Uterus (tissue), 4 donors: ENCODE results near the gene SMOC2. TPM values are rescaled to one million over a fixed set of nuclear protein-coding genes. Genes with fewer than 3 reads are reported as not detected.

ENCODE experiments used
- DNase-seq, 2 donors: peaks; one replicate each; pipeline ENCODE4 v3.0.0-alpha.2; 2019 to 2020
- H3K27ac ChIP-seq, 2 donors: fragments of 200-600 bp; sonication (generic); 1 replicate in 1 of 2; 2 replicates in 1 of 2; pipeline ENCODE4 v1.5.1; 2016 to 2018
- H3K27me3 ChIP-seq, 2 donors: fragments of 200-600 bp; sonication (generic); one replicate each; pipeline ENCODE4 v1.5.1; 2018 to 2019; ENCODE audit warnings: control low read depth in 1 of 2
- H3K36me3 ChIP-seq, 2 donors: fragments of 200-600 bp; sonication (generic); one replicate each; pipeline ENCODE4 v1.5.1; 2019; ENCODE audit warnings: control low read depth in 1 of 2
- H3K4me1 ChIP-seq, 2 donors: fragments of 200-600 bp; sonication (generic); one replicate each; pipeline ENCODE4 v1.5.1; 2018 to 2019; ENCODE audit warnings: control low read depth in 1 of 2
- H3K4me3 ChIP-seq, 2 donors: fragments of 200-600 bp; sonication (generic); 1 replicate in 1 of 2; 2 replicates in 1 of 2; pipeline ENCODE4 v1.5.1; 2018 to 2019; ENCODE audit warnings: mild to moderate bottlenecking in 1 of 2
- H3K9me3 ChIP-seq, 2 donors: fragments of 200-600 bp; sonication (generic); one replicate each; pipeline ENCODE4 v1.5.1; 2019; ENCODE audit warnings: control low read depth in 1 of 2
- POLR2A ChIP-seq, 2 donors: fragments of 450-650 bp; IDR thresholded peaks; one replicate each; pipeline ENCODE4 v1.6.1; 2016; ENCODE audit warnings: antibody characterized with exemption in 2 of 2, mild to moderate bottlenecking in 1 of 2, moderate library complexity in 1 of 2
- intact Hi-C: fragments of 100-400 bp; cut with DNase I; formaldehyde crosslinking; loops from one replicate; pipeline ENCODE4 v1.15.1; 2023; ENCODE audit warnings: low total_unique reads
- total RNA-seq, 4 donors: library from RNA; depleted of rRNA in 3 of 4; stranded (reverse); fragments of >200 nt in 3 of 4; gene quantifications; one replicate each; pipeline versions ENCODE4 v1.1.0 to v1.2.4, GENCODE V29; 2014 to 2023
- TF ChIP-seq, protein P1 (sequence below), 4 experiments: fragments of 200-600 bp in 2 of 4; fragments of 450-650 bp in 2 of 4; sonication (generic) in 2 of 4; IDR thresholded peaks; one replicate each; pipeline ENCODE4 v1.5.1; 2016 to 2019; ENCODE audit warnings: antibody characterized with exemption in 4 of 4, mild to moderate bottlenecking in 2 of 4, moderate library complexity in 1 of 4
- donor health status: DM: yes; HTN: yes; CAD: no.

The SMOC2 gene
- total RNA-seq, 4 donors from 2014 or later, result 98.2 to 139 (median 121) TPM

DNA sequence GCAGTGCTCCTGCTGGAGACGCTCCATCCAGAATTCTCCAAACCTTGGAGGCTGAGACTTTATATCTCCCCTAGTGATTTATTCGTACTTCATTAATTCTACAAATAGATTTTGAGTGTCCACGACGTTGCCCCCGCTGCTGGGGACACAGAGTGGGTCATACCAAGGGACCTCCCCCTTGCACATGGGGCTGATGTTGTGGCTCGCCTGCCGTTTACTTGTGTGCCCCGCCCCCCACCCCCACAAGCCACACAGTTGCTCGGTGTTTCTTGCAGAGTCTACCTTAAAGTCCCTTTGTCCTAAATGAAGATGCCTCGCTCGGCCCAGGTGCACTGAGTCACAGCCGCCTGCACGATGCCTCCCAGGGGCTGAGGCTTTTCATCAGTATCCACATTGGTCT lies 20.3 kb upstream of the SMOC2 start:
- TF ChIP-seq, protein P1, sequence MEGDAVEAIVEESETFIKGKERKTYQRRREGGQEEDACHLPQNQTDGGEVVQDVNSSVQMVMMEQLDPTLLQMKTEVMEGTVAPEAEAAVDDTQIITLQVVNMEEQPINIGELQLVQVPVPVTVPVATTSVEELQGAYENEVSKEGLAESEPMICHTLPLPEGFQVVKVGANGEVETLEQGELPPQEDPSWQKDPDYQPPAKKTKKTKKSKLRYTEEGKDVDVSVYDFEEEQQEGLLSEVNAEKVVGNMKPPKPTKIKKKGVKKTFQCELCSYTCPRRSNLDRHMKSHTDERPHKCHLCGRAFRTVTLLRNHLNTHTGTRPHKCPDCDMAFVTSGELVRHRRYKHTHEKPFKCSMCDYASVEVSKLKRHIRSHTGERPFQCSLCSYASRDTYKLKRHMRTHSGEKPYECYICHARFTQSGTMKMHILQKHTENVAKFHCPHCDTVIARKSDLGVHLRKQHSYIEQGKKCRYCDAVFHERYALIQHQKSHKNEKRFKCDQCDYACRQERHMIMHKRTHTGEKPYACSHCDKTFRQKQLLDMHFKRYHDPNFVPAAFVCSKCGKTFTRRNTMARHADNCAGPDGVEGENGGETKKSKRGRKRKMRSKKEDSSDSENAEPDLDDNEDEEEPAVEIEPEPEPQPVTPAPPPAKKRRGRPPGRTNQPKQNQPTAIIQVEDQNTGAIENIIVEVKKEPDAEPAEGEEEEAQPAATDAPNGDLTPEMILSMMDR (IDR thresholded peaks at IDR 0.05), result no peak
- TF ChIP-seq POLR2A (IDR thresholded peaks at IDR 0.05), result no peak
- DNase-seq, result no peak
- no peaks in the 10 kb centered on the region for H3K9me3 ChIP-seq
- no peaks in the 10 kb centered on the region for H3K4me1 ChIP-seq
- intact Hi-C loops, result no loop called here
- no peak overlapping the region for H3K27ac ChIP-seq
- H3K4me3 ChIP-seq, result no peak overlapping the region
- H3K36me3 ChIP-seq, result no peaks in the 10 kb centered on the region
- no peaks in the 10 kb centered on the region for H3K27me3 ChIP-seq

DNA sequence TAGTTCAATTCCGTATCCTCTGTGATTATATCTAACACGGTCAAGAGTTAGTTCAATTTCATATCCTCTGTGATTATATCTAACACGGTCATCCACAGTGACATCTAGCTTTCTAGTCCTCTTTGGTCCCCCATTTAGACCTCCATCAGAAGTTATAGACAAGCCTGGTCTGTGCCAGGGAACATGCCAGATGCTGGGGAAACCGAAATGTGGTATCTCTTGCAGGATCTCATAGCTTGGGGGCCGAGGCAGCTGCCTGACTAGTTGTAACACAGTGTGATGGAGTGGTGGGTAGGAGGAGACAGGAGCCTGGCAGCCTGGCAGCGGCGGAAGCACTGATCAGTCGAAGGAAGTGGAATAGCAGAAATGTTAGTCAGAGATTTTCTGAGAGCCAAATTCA lies 13.8 kb upstream of the SMOC2 start:
- Histone ChIP-seq H3K36me3 (no peaks in the 10 kb centered on the region), H3K27me3 (no peaks in the 10 kb centered on the region), H3K9me3 (no peaks in the 10 kb centered on the region), H3K27ac (no peak overlapping the region), H3K4me3 (no peak overlapping the region), H3K4me1 (no peaks in the 10 kb centered on the region)
- no peak for DNase-seq
- intact Hi-C loops, result no loop called here
- no peak for TF ChIP-seq POLR2A (IDR thresholded peaks at IDR 0.05)
- TF ChIP-seq, protein P1 (IDR thresholded peaks at IDR 0.05), result no peak

DNA sequence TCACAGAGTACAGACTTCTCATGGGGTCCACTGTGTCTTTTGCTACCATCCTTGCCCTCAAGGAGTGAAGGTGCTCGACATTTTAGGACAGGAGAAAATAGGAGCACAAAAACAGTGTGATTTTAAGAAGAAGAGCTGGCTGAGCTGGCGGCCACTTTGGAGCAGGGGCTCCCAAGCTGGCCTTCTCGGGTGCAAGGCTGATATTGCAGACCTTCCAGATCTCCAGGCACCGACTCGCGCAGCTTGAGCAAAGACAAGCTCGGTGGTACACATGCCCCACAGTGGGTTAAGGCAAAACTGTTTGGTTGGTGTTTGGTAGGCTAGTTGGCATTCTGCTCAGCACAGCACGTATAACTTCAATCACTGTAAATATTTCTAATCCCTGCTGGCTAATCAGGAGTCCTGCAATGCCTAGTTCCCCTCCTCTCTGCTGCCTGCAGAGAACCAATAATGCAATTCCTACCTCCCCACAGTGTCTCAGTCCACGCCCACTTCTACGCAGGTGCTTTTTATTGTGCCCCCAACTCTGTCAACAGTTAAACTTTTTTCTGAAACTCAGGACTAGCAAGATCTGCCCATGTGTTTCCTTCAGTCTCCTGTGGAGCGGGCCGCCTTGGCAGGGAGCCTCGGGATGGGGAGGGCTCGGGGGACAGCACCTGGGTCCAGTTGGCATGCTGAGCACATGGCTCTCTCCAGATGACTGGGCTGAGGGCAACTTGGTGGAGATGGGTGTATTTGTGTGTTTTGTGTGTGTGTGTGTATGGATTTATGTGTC lies 12.7 kb upstream of the SMOC2 start:
- H3K9me3 ChIP-seq, result no peaks in the 10 kb centered on the region
- TF ChIP-seq, protein P1 (IDR thresholded peaks at IDR 0.05), result no peak
- no peak for TF ChIP-seq POLR2A (IDR thresholded peaks at IDR 0.05)
- H3K4me3 ChIP-seq, result no peak overlapping the region
- no peaks in the 10 kb centered on the region for H3K4me1 ChIP-seq
- H3K27ac ChIP-seq, result no peak overlapping the region
- intact Hi-C loops, result no loop called here
- H3K36me3 ChIP-seq, result no peaks in the 10 kb centered on the region
- DNase-seq, result no peak
- H3K27me3 ChIP-seq, result no peaks in the 10 kb centered on the region

- Histone ChIP-seq H3K4me1 (no peaks in the 10 kb centered on the region), H3K36me3 (no peaks in the 10 kb centered on the region), H3K4me3 (no peak overlapping the region), H3K9me3 (no peaks in the 10 kb centered on the region), H3K27ac (no peak overlapping the region), H3K27me3 (no peaks in the 10 kb centered on the region)
- intact Hi-C loops, result no loop called here
- TF ChIP-seq POLR2A (IDR thresholded peaks at IDR 0.05), result no peak
- TF ChIP-seq, protein P1 (IDR thresholded peaks at IDR 0.05), result no peak
- no peak for DNase-seq
These were observed 12.1 kb upstream of the SMOC2 start for GRCh38 chr6:168428863-168429262.

GRCh38 chr6:168432196-168432595 lies 8.8 kb upstream of the SMOC2 start:
- H3K27me3 ChIP-seq, result no peaks in the 10 kb centered on the region
- DNase-seq, result no peak
- H3K27ac ChIP-seq, result no peak overlapping the region
- H3K4me3 ChIP-seq, result no peak overlapping the region
- H3K9me3 ChIP-seq, result no peaks in the 10 kb centered on the region
- no peaks in the 10 kb centered on the region for H3K4me1 ChIP-seq
- TF ChIP-seq POLR2A (IDR thresholded peaks at IDR 0.05), result no peak
- TF ChIP-seq, protein P1 (IDR thresholded peaks at IDR 0.05), result no peak
- intact Hi-C loops, result no loop called here
- H3K36me3 ChIP-seq, result no peaks in the 10 kb centered on the region
